Fibroblast of skin of right quadriceps (primary cell): ENCODE results near the gene PAF1.

Experiments used
- DNase-seq: peaks from one replicate; pipeline ENCODE4 v3.0.0-alpha.2; 2013

PAF1 gene

GRCh38 chr19:39416152-39417120 is 25.5 kb upstream of the PAF1 start:
- DNase-seq: no peak

DNA sequence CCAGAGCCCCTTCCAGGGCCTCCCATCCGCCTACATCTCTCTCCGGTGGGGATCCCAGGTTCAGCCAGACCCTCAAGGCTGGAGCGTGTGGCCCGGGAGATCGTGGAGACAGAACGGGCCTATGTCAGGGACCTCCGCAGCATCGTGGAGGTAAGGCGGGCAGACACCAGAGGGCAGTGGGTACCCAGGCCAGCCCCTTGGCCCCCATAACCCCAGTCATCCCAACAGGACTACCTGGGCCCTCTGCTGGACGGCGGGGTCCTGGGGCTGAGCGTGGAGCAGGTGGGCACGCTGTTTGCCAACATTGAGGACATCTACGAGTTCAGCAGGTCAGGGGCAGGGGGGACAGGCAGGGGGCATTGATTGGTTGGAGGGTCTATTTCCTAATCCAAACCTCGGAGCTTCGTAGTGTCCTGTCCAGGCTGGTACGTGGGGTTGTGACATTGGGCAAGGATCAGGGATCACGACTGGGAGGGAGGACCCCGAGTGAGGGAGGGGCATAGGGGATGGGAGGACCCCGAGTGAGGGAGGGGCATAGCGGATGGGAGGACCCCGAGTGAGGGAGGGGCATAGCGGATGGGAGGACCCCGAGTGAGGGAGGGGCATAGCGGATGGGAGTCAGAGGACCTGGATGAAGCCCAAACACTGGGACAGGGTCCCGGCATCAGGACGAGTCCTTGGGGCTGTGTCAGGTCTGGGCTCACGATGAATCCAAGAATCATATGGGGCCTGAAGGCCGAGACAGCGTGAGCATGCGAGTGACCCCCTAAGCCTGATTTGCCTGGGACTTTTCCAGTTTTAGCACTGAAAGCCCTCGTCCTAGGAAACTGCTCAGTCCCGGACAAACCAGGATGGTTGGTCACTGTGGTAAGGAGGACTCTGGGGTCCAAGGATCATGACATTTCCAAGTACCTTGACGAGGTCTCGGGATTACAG is 24.5 kb upstream of the PAF1 start:
- no peak for DNase-seq

DNA sequence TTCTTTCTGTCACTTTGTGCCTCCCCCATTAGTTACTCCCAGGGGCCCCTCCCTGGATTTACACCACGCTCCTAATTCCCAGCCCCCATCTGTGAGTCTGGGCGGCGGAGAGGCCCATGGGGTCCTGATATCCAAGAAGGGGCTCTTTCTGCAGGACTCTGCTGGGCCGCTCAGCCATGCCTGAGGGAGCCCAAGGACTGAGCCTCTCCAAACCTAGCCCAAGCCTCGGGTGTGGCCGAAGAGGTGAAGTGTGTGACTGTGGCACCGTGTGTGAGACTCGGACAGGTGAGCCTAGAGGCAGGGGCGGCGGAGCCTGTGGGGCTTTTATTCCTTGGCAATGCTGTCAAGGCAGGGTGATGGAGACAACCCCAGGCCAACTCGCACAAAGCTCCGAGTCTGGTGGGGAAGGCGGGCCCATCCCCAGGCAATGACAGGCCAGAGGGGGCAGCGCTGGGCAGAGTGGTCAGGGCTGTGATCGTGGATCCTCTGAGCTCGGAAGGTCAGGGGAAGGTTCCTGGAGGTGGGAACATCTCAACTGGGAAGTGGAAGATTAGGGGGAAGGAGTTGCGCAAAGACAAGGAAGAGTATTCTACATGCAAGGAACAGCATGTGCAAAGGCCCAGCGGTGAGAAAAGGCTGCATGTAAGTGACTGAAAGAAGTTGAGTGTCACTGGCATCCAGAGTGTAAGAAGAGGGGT is 23.2 kb upstream of the PAF1 start:
- DNase-seq: no peak

DNA sequence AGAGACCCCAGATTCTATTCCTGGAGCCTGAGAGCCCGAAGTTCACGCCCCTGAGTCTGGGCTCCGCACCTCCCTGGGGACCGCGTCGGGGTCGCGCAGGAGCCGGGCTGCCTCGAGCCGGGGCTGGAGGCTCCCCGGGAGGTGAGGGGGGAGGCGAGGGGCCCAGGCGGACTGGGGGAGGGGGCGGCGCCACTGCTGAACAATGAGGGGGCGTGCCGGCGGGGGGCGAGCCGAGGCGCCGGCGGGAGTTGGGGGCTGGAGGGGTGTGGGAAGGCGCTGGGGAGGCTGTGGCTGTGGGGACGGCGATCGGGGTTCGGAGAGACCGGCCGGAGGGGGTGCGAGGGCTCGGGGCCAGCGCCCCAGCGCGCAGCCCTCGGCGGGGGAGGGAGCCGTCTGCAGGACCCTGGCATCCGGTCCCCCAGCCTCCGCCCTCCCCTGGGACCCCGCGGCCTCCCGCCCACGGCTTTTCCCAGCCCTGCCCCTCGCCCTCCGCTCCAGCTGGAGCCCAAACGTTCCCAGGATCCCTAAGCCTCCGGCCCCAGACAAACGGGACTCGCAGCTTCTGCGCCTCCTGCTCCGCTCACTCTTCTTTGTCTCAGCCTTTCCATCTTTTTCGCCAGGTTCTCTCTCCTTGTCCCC is 22.5 kb upstream of the PAF1 start:
- DNase-seq: peak; percentile 67

DNA sequence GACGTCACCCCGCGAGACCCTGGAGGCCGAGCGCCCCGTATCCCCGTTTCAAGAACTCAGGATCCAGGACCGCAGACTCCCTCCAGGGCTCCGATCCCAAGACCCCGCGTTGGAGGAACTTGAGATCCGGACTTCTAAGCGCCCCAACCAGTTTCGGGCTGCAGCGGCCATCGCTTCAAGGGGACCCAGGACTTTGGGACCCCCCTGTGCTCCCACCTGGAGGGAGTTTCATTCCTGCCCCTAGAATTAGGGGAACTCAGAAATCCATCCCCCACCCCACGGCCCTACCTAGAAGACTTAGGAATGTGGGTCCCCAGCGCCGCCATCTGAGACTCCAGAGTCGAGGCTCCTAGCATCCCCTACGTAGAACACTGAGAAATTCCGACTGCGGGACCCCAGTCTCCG is 22.0 kb upstream of the PAF1 start:
- peak; percentile 34 for DNase-seq

- DNase-seq: peak; percentile 100
These were observed 21.4 kb upstream of the PAF1 start, which contains the start of gene PLEKHG2 for GRCh38 chr19:39412100-39412866. PLEKHG2 (plus strand) TSS chr19:39412669; CDS start chr19:39414087, 1,418 bp downstream.

- peak; percentile 92 for DNase-seq
These were observed 20.9 kb upstream of the PAF1 start for GRCh38 chr19:39411832-39412099.

DNA sequence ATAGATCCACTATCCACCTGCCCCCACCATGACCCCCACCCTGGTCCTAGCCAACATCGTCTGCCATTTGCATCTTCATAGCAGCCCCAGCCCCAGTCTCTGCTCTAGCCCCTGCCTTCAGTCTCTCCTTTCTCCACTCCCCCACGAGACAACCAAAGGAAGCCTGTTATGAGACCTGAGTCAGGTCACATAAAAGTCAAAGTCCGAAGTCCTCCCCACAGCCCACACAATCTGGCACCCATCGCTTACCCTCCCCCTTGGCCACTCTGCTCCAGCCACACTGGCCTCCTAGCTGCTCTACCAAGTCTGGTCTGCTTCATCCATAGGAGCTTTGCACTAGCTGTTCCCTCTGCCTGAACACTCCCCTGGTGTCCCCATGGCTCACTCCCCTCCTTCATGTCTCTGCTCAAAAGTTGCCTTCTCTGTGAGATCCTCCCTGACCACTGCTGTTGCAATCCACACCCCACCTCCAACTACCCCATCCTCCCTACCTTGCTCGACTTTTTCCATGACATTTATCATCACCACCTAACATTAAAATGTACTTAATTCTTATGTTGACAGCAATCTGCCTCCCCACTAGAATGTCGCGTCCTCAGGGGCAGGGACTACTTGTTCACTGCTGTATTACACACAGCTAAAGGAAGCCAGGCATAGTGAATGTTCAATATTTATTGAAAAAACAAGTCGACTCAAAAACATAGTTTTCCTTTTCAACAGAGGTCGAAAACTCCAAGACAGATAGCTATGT is 20.4 kb upstream of the PAF1 start:
- no peak for DNase-seq

DNA sequence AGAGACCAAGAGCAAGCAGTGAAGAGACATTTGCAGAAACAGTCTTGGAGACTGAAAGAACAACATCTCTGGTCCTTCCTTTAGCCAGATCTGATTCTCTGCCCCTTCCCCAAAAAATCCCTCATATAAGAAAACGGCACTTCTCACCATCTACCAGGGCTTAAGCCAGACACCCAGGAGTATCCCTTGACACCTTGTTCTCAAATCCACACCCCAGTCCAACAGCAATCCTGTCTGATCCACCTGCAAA is 19.9 kb upstream of the PAF1 start:
- no peak for DNase-seq

GRCh38 chr19:39410017-39410830 is 19.3 kb upstream of the PAF1 start:
- peak; percentile 62 for DNase-seq

- peak; percentile 63 for DNase-seq
These were observed 18.5 kb upstream of the PAF1 start for GRCh38 chr19:39409208-39410016.

- DNase-seq: peak; percentile 49
These were observed 17.7 kb upstream of the PAF1 start for GRCh38 chr19:39408392-39409207.

DNA sequence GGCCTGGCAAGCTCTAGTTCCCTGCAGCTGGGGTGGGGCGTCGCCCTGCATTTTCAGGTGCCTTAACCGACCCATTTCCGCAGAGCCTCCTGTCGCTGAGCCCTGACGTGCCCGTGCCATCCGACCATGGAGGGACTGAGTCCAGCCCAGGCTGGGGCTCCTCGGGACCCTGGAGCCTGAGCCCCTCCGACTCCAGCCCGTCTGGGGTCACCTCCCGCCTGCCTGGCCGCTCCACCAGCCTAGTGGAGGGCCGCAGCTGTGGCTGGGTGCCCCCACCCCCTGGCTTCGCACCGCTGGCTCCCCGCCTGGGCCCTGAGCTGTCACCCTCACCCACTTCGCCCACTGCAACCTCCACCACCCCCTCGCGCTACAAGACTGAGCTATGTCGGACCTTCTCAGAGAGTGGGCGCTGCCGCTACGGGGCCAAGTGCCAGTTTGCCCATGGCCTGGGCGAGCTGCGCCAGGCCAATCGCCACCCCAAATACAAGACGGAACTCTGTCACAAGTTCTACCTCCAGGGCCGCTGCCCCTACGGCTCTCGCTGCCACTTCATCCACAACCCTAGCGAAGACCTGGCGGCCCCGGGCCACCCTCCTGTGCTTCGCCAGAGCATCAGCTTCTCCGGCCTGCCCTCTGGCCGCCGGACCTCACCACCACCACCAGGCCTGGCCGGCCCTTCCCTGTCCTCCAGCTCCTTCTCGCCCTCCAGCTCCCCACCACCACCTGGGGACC is 16.9 kb upstream of the PAF1 start:
- no peak for DNase-seq

DNA sequence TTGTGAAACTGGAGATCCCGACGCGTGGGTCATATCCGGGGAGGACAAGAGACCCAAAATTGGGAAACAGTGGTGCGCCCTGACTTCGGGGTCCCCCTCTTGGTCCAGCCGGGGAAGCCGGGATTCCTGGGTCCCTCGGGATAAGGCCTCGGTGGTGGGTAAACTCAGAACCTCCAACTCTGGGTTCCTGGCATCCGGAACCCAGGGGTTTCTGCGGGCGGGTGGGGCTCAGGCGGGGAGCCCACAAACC is 16.4 kb upstream of the PAF1 start:
- DNase-seq: no peak

GRCh38 chr19:39406656-39407409 is 15.9 kb upstream of the PAF1 start, which contains the start of gene ZFP36:
ZFP36 (plus strand) TSS chr19:39406847; CDS start chr19:39406905, 58 bp downstream.
- DNase-seq: peak; percentile 82

GRCh38 chr19:39405958-39406655 is 15.2 kb upstream of the PAF1 start:
- DNase-seq: no peak
